IMR-90 (cell line): Measurements from ENCODE around the gene GGA3. TPM values are rescaled to one million over a fixed set of nuclear protein-coding genes. Genes with fewer than 3 reads are reported as not detected.

Source experiments
- ATAC-seq: fragments of 200-7000 bp; cut with Tn5 transposase; 2 replicates; pipeline ENCODE4 v1.9.1; 2020; ENCODE audit warnings: low read depth, mild to moderate bottlenecking, moderate library complexity
- BruUV-seq: library from RNA; stranded (reverse); fragments of 400-500 nt; replicated peaks from 2 replicates; lab custom pipeline; 2021; lab: Mats Ljungman, UMichigan
- CTCF ChIA-PET: fragments of 300-600 bp; formaldehyde crosslinking; extraction: SDS; loops from one replicate; lab custom pipeline; 2021; ENCODE audit warnings: antibody characterized with exemption; lab: Yijun Ruan, JAX
- POLR2A ChIA-PET: fragments of 300-600 bp; sonication (Branson Sonifier 250); formaldehyde crosslinking; loops from one replicate; lab custom pipeline; 2022; ENCODE audit warnings: antibody characterized with exemption; ENCODE audit not compliant: unreplicated experiment; lab: Charles Lee
- DNase-seq: peaks from one replicate; pipeline ENCODE4 v3.0.0; 2013
- H2AFZ ChIP-seq: replicated peaks from 2 replicates; pipeline ENCODE3; 2013; ENCODE audit warnings: low read length, mild to moderate bottlenecking; ENCODE audit not compliant: poor library complexity
- H2AK5ac ChIP-seq: 2 replicates; pipeline ENCODE4 v1.6.1; 2013; ENCODE audit warnings: low read depth, low read length, inconsistent platforms
- H2AK9ac ChIP-seq: replicated peaks from 2 replicates; pipeline ENCODE3; 2013; ENCODE audit warnings: mild to moderate bottlenecking, low read depth, low read length, moderate library complexity; ENCODE audit not compliant: poor library complexity
- H2BK120ac ChIP-seq: 2 replicates; pipeline ENCODE4 v1.6.1; 2013; ENCODE audit warnings: low read depth, low read length, inconsistent platforms
- H2BK15ac ChIP-seq: 3 replicates; pipeline ENCODE4 v1.6.1; 2013; ENCODE audit warnings: low read depth, low read length, inconsistent platforms
- H2BK20ac ChIP-seq: 2 replicates; pipeline ENCODE4 v1.6.1; 2013; ENCODE audit warnings: low read depth, mild to moderate bottlenecking, inconsistent platforms, low read length, moderate library complexity
- H2BK5ac ChIP-seq: 2 replicates; pipeline ENCODE4 v1.6.1; 2013; ENCODE audit warnings: mild to moderate bottlenecking, low read depth, low read length, inconsistent platforms; ENCODE audit not compliant: poor library complexity, severe bottlenecking
- H3K14ac ChIP-seq: replicated peaks from 2 replicates; pipeline ENCODE4 v1.6.1; 2013; ENCODE audit warnings: low read depth, low read length, inconsistent platforms
- H3K18ac ChIP-seq: 2 replicates; pipeline ENCODE4 v1.6.1; 2013; ENCODE audit warnings: low read depth, low read length, control low read depth
- H3K23ac ChIP-seq: 2 replicates; pipeline ENCODE4 v1.6.1; 2013; ENCODE audit warnings: low read depth, low read length, inconsistent platforms
- H3K27ac ChIP-seq: 2 replicates; pipeline ENCODE4 v1.5.1; 2013; ENCODE audit warnings: mild to moderate bottlenecking, control low read depth, low read length; ENCODE audit not compliant: insufficient read depth
- H3K27me3 ChIP-seq: 2 replicates; pipeline ENCODE4 v1.6.1; 2013; ENCODE audit warnings: low read length; ENCODE audit not compliant: control insufficient read depth, insufficient read depth
- H3K36me3 ChIP-seq: 2 replicates; pipeline ENCODE4 v1.6.1; 2013; ENCODE audit warnings: low read length, mixed read lengths; ENCODE audit not compliant: control insufficient read depth, insufficient read depth
- H3K4ac ChIP-seq: 2 replicates; pipeline ENCODE4 v1.6.1; 2013; ENCODE audit warnings: low read depth, low read length, inconsistent platforms
- H3K4me1 ChIP-seq: 2 replicates; pipeline ENCODE4 v1.6.1; 2013; ENCODE audit warnings: low read length, mixed read lengths; ENCODE audit not compliant: control insufficient read depth, insufficient read depth
- H3K4me2 ChIP-seq: 2 replicates; pipeline ENCODE4 v1.6.1; 2013; ENCODE audit warnings: low read depth, mild to moderate bottlenecking, control low read depth, low read length, moderate library complexity
- H3K4me3 ChIP-seq: 2 replicates; pipeline ENCODE4 v1.5.1; 2013; ENCODE audit warnings: low read depth, mild to moderate bottlenecking, control low read depth, low read length, moderate library complexity; ENCODE audit not compliant: insufficient read depth
- H3K56ac ChIP-seq: 2 replicates; pipeline ENCODE4 v1.6.1; 2013; ENCODE audit warnings: low read length, inconsistent platforms; ENCODE audit not compliant: insufficient read depth; ENCODE audit errors: extremely low read depth
- H3K79me1 ChIP-seq, 2 experiments: 2 replicates each; pipeline ENCODE4 v1.6.1; 2013; ENCODE audit warnings: low read length in 2 of 2, inconsistent platforms in 1 of 2, low read depth in 1 of 2
- H3K9ac ChIP-seq: 2 replicates; pipeline ENCODE4 v1.6.1; 2013; ENCODE audit warnings: low read depth, low read length, control low read depth
- H3K9me1 ChIP-seq: 2 replicates; pipeline ENCODE4 v1.6.1; 2013; ENCODE audit warnings: low read length, inconsistent platforms; ENCODE audit not compliant: insufficient read depth
- H3K9me3 ChIP-seq: 2 replicates; pipeline ENCODE4 v1.6.1; 2013; ENCODE audit warnings: low read length; ENCODE audit not compliant: control insufficient read depth, insufficient read depth
- H4K20me1 ChIP-seq: 2 replicates; pipeline ENCODE4 v1.6.1; 2013; ENCODE audit warnings: low read length, inconsistent platforms; ENCODE audit not compliant: insufficient read depth
- H4K5ac ChIP-seq: 2 replicates; pipeline ENCODE4 v1.6.1; 2013; ENCODE audit warnings: mild to moderate bottlenecking, low read depth, low read length, control low read depth
- H4K8ac ChIP-seq, 2 experiments: 2 replicates each; pipeline ENCODE4 v1.6.1; 2013; ENCODE audit warnings: low read depth in 2 of 2, low read length in 2 of 2, control low read depth in 1 of 2, inconsistent platforms in 1 of 2
- H4K91ac ChIP-seq: 2 replicates; pipeline ENCODE4 v1.6.1; 2013; ENCODE audit warnings: low read depth, low read length, inconsistent platforms; ENCODE audit not compliant: insufficient read depth
- BHLHE40 ChIP-seq: fragments of 150-350 bp; IDR thresholded peaks from 2 replicates; pipeline ENCODE4 v1.6.1; 2016; ENCODE audit warnings: mild to moderate bottlenecking, low read depth, low read length
- CEBPB ChIP-seq: IDR thresholded peaks from 2 replicates; pipeline ENCODE4 v1.6.1; 2012; ENCODE audit warnings: low read depth, low read length, improper control_type of control experiment
- CHD1 ChIP-seq: IDR thresholded peaks from 2 replicates; pipeline ENCODE4 v1.6.1; 2012; ENCODE audit warnings: low read depth, low read length, improper control_type of control experiment
- CTCF ChIP-seq: conservative IDR thresholded peaks from 2 replicates; pipeline ENCODE4 v1.5.1; 2012; ENCODE audit warnings: mild to moderate bottlenecking, low read depth, low read length, improper control_type of control experiment
- ELK1 ChIP-seq: fragments of 150-350 bp; IDR thresholded peaks from 2 replicates; pipeline ENCODE4 v1.6.1; 2016; ENCODE audit warnings: low read depth, mild to moderate bottlenecking, low read length, moderate library complexity, borderline replicate concordance
- FOS ChIP-seq: fragments of 150-350 bp; IDR thresholded peaks from 2 replicates; pipeline ENCODE4 v1.6.1; 2016; ENCODE audit warnings: low read depth, low read length
- MAFK ChIP-seq: IDR thresholded peaks from 2 replicates; pipeline ENCODE4 v1.6.1; 2012; ENCODE audit warnings: low read depth, low read length, improper control_type of control experiment
- MAZ ChIP-seq: IDR thresholded peaks from 2 replicates; pipeline ENCODE4 v1.6.1; 2012; ENCODE audit warnings: low read depth, mild to moderate bottlenecking, low read length, improper control_type of control experiment, moderate library complexity, borderline replicate concordance
- MXI1 ChIP-seq: IDR thresholded peaks from 2 replicates; pipeline ENCODE4 v1.6.1; 2012; ENCODE audit warnings: low read depth, mild to moderate bottlenecking, low read length, moderate library complexity, borderline replicate concordance
- NFE2L2 ChIP-seq: fragments of 150-350 bp; IDR thresholded peaks from 2 replicates; pipeline ENCODE4 v1.6.1; 2016; ENCODE audit warnings: low read depth, mild to moderate bottlenecking, low read length
- POLR2A ChIP-seq: IDR thresholded peaks from 2 replicates; pipeline ENCODE4 v1.6.1; 2012; ENCODE audit warnings: mild to moderate bottlenecking, low read depth, low read length
- RAD21 ChIP-seq: IDR thresholded peaks from 2 replicates; pipeline ENCODE4 v1.6.1; 2012; ENCODE audit warnings: low read length, improper control_type of control experiment
- RCOR1 ChIP-seq: IDR thresholded peaks from 2 replicates; pipeline ENCODE4 v1.6.1; 2012; ENCODE audit warnings: mild to moderate bottlenecking, low read length, improper control_type of control experiment; ENCODE audit not compliant: insufficient replicate concordance
- RFX5 ChIP-seq: IDR thresholded peaks from 2 replicates; pipeline ENCODE4 v1.8.0; 2012; ENCODE audit warnings: low read depth, mild to moderate bottlenecking, low read length, moderate library complexity
- SMC3 ChIP-seq: fragments of 150-350 bp; IDR thresholded peaks from 2 replicates; pipeline ENCODE4 v1.6.1; 2016; ENCODE audit warnings: low read depth, mild to moderate bottlenecking, antibody characterized with exemption, low read length, moderate library complexity
- USF2 ChIP-seq: fragments of 150-350 bp; IDR thresholded peaks from 2 replicates; pipeline ENCODE4 v1.6.1; 2017; ENCODE audit warnings: mild to moderate bottlenecking, antibody characterized with exemption, low read length, low read depth
- WGBS, 2 experiments: methylation state at CpG; one replicate each; pipeline versions ENCODE4 v1.1.5 to v1.1.7; 2013; ENCODE audit warnings: missing lambda C conversion rate in 2 of 2; ENCODE audit not compliant: insufficient read length in 1 of 2; ENCODE audit errors: extremely low coverage in 2 of 2; 5-methylcytosine and 5-hydroxymethylcytosine counted together
- dilution Hi-C: fragments of 300-500 bp; cut with HindIII; formaldehyde crosslinking; loops from one replicate; pipeline ENCODE4 v1.14.3; 2018; ENCODE audit warnings: low sequenced_read_pairs; ENCODE audit not compliant: unreplicated experiment
- in situ Hi-C: fragments of 300-500 bp; cut with MboI; formaldehyde crosslinking; loops from 3 replicates; pipeline ENCODE4 v1.14.3; 2019; ENCODE audit warnings: low sequenced_read_pairs, inconsistent platforms, mixed read lengths
- intact Hi-C: fragments of 100-400 bp; cut with micrococcal nuclease; formaldehyde crosslinking; loops from 2 replicates; pipeline ENCODE4 v1.10.0; 2022
- polyA plus RNA-seq, 3 experiments: library from polyadenylated mRNA; depleted of rRNA; stranded (reverse); fragments of >200 nt; gene quantifications; 2 replicates each; pipeline ENCODE4 v1.2.3, GENCODE V29; 2012; ENCODE audit warnings: low replicate concordance in 1 of 3
- total RNA-seq: library from RNA; depleted of rRNA; stranded (reverse); fragments of >200 nt; gene quantifications from 2 replicates; pipeline ENCODE4 v1.2.3, GENCODE V29; 2012

Gene GGA3
- total and polyA plus RNA-seq, 2 of the 4 experiments (the other 2 are of a cell fraction) = 15.1 to 35.2 TPM

GRCh38 chr17:75241502-75241901 lies 19.9 kb downstream of the GGA3 start:
- dilution Hi-C loops = no loop called here
- POLR2A ChIA-PET = no interaction called here
- H3K9ac ChIP-seq = no peak overlapping the region
- H2AK5ac ChIP-seq = no peak overlapping the region
- intact Hi-C loops = no loop called here
- H2BK15ac ChIP-seq = no peak overlapping the region
- H3K14ac ChIP-seq = no peak overlapping the region
- H3K79me1 ChIP-seq = peaks cover 0 to 9% of the 10 kb centered on the region in 2 experiments; a peak in 1 of 4 replicates
- H2BK20ac ChIP-seq = no peak overlapping the region
- no peak overlapping the region for H4K8ac ChIP-seq
- H3K9me3 ChIP-seq = no peaks in the 10 kb centered on the region
- DNase-seq (no peak), ATAC-seq (no peak)
- no peak overlapping the region for H3K23ac ChIP-seq
- no TSS peak for BruUV-seq
- no peak overlapping the region for H2BK5ac ChIP-seq
- no peak overlapping the region for H3K4me3 ChIP-seq
- H3K4ac ChIP-seq = no peak overlapping the region
- in situ Hi-C loops = no loop called here
- peaks cover 94% of the 10 kb centered on the region for H3K36me3 ChIP-seq
- CTCF ChIA-PET = interaction anchor here (1.2 kb wide), 1 partner anchor 9 kb away, joined by 5 read pairs; no protein-coding TSS in a partner anchor
- H2AFZ ChIP-seq = no peak overlapping the region
- WGBS, 2 experiments = 80% methylated on average over 1 of the region's 9 CpGs; no CpG with 5 or more reads in 1 of the 2 experiments
- peaks cover 17% of the 10 kb centered on the region for H4K20me1 ChIP-seq
- H3K4me1 ChIP-seq = no peaks in the 10 kb centered on the region
- no peak overlapping the region for H2BK120ac ChIP-seq
- H4K5ac ChIP-seq = no peak overlapping the region
- H3K27me3 ChIP-seq = no peaks in the 10 kb centered on the region
- no peak overlapping the region for H2AK9ac ChIP-seq
- no peaks in the 10 kb centered on the region for H3K9me1 ChIP-seq
- H3K18ac ChIP-seq = no peak overlapping the region
- H4K91ac ChIP-seq = no peak overlapping the region
- no peak overlapping the region for H3K56ac ChIP-seq
- no peak for TF ChIP-seq MXI1
- no peak for TF ChIP-seq CHD1
- TF ChIP-seq USF2 = no peak
- TF ChIP-seq MAZ = no peak
- no peak for TF ChIP-seq ELK1
- TF ChIP-seq MAFK = no peak
- TF ChIP-seq CTCF = no peak
- no peak for TF ChIP-seq FOS
- TF ChIP-seq BHLHE40 = no peak
- TF ChIP-seq POLR2A = no peak
- no peak for TF ChIP-seq RAD21
- TF ChIP-seq NFE2L2 = no peak
- TF ChIP-seq RFX5 = no peak
- no peak for TF ChIP-seq CEBPB
- no peak for TF ChIP-seq SMC3
- TF ChIP-seq RCOR1 = no peak
- no peak overlapping the region for H3K27ac ChIP-seq
- H3K4me2 ChIP-seq = no peak overlapping the region
